PC-9 (cell line): ENCODE results near the gene SHMT1.

Experiments used
- EZH2 ChIP-seq: fragments of 200-600 bp; sonication (generic); IDR thresholded peaks from 2 replicates; pipeline ENCODE4 v1.8.0; 2017; ENCODE audit warnings: antibody characterized with exemption, low read depth
- TF ChIP-seq, protein P1 (sequence below): fragments of 200-600 bp; sonication (generic); conservative IDR thresholded peaks from 2 replicates; pipeline ENCODE4 v1.6.1; 2017; ENCODE audit warnings: mixed run types, antibody characterized with exemption, mild to moderate bottlenecking, moderate library complexity

DNA sequence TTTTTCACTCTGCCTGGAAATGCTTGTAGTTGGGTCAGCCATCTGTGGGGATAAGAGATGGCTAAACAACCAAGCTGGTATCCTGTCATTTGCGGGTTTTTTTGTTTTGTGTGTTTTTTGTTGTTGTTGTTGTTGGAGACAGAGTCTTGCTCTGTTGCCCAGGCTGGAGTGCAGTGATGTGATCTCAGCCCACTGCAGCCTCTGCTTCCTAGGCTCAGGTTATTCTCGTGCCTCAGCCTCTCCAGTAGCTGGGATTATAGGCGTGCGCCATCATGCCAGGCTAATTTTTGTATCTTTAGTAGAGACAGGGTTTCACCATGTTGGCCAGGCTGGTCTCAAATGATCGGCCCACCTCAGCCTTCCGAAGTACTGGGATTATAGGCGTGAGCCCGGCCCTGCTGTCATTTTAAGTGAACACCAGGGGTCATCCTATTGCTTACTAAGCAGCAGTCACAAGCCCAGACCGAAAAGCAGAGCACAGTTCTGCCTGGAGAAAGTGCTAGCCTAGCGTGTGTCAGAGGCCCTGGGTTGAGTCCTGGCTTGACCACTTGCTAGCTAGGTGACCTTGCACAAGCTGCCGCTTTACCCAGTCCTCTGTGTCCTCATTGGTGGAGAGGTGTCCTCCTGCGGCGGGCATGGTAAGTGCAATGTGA lies 43.6 kb downstream of the SHMT1 start:
- TF ChIP-seq, protein P1, sequence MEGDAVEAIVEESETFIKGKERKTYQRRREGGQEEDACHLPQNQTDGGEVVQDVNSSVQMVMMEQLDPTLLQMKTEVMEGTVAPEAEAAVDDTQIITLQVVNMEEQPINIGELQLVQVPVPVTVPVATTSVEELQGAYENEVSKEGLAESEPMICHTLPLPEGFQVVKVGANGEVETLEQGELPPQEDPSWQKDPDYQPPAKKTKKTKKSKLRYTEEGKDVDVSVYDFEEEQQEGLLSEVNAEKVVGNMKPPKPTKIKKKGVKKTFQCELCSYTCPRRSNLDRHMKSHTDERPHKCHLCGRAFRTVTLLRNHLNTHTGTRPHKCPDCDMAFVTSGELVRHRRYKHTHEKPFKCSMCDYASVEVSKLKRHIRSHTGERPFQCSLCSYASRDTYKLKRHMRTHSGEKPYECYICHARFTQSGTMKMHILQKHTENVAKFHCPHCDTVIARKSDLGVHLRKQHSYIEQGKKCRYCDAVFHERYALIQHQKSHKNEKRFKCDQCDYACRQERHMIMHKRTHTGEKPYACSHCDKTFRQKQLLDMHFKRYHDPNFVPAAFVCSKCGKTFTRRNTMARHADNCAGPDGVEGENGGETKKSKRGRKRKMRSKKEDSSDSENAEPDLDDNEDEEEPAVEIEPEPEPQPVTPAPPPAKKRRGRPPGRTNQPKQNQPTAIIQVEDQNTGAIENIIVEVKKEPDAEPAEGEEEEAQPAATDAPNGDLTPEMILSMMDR: peak; percentile 48; the same call in 1 of the 2 replicates
- no peak for TF ChIP-seq EZH2
